ENCODE results near the gene RBP2. TPM values are rescaled to one million over a fixed set of nuclear protein-coding genes. Genes with fewer than 3 reads are reported as not detected.

Gene RBP2
- total RNA-seq, 1 donor from 2014 or later = not detected

- Histone ChIP-seq H3K36me3 (ENCODE audit: insufficient read depth, low read length) (no peaks in the 10 kb centered on the region), H4K20me1 (ENCODE audit: insufficient read depth, low read length) (no peaks in the 10 kb centered on the region), H3K79me2 (ENCODE audit: insufficient read depth, low read length) (no peaks in the 10 kb centered on the region), H3K4me1 (ENCODE audit: insufficient read depth, low read length) (no peaks in the 10 kb centered on the region), H3K9ac (ENCODE audit: low read length) (no peak overlapping the region), H3K27me3 (ENCODE audit: insufficient read depth, low read length) (no peaks in the 10 kb centered on the region), H3K4me3 (ENCODE audit: insufficient read depth, low read depth, low read length) (no peak overlapping the region), H2AFZ (ENCODE audit: low read depth, low read length) (no peak overlapping the region), H3K9me3 (ENCODE audit: insufficient read depth, low read depth, low read length) (no peaks in the 10 kb centered on the region), H3K4me2 (ENCODE audit: low read length) (no peak overlapping the region), H3K27ac (ENCODE audit: low read depth, low read length) (no peak overlapping the region)
- Mint-ChIP-seq H3K27ac (ENCODE audit: unreplicated experiment) (no peak overlapping the region), H3K4me3 (ENCODE audit: unreplicated experiment) (no peak overlapping the region), H3K36me3 (ENCODE audit: low read depth, unreplicated experiment) (no peaks in the 10 kb centered on the region), H3K4me1 (ENCODE audit: low read depth, unreplicated experiment) (peaks cover 4% of the 10 kb centered on the region), H3K27me3 (ENCODE audit: low read depth, unreplicated experiment) (peaks cover 4% of the 10 kb centered on the region), H3K9me3 (ENCODE audit: unreplicated experiment) (no peaks in the 10 kb centered on the region)
- TF ChIP-seq CTCF (IDR thresholded peaks at IDR 0.05; ENCODE audit: insufficient read depth, low read depth, low read length) (no peak), EZH2 (IDR thresholded peaks at IDR 0.05; ENCODE audit: insufficient read depth, low read length) (no peak)
- no peak for DNase-seq (ENCODE audit: low read depth)
- FAIRE-seq = no peak
Measured at GRCh38 chr3:139460529-139460928, 15.8 kb downstream of the RBP2 start.

- FAIRE-seq (no peak), DNase-seq (ENCODE audit: low read depth) (no peak)
- H3K4me2 ChIP-seq (ENCODE audit: low read length) = no peak overlapping the region
- H3K9me3 Mint-ChIP-seq (ENCODE audit: unreplicated experiment) = no peaks in the 10 kb centered on the region
- H4K20me1 ChIP-seq (ENCODE audit: insufficient read depth, low read length) = no peaks in the 10 kb centered on the region
- no peaks in the 10 kb centered on the region for H3K9me3 ChIP-seq (ENCODE audit: insufficient read depth, low read depth, low read length)
- no peaks in the 10 kb centered on the region for H3K4me1 ChIP-seq (ENCODE audit: insufficient read depth, low read length)
- no peak overlapping the region for H3K9ac ChIP-seq (ENCODE audit: low read length)
- TF ChIP-seq EZH2 (IDR thresholded peaks at IDR 0.05; ENCODE audit: insufficient read depth, low read length) = no peak
- TF ChIP-seq CTCF (IDR thresholded peaks at IDR 0.05; ENCODE audit: insufficient read depth, low read depth, low read length) = no peak
- H2AFZ ChIP-seq (ENCODE audit: low read depth, low read length) = no peak overlapping the region
- no peaks in the 10 kb centered on the region for H3K36me3 Mint-ChIP-seq (ENCODE audit: low read depth, unreplicated experiment)
- H3K4me3 Mint-ChIP-seq (ENCODE audit: unreplicated experiment) = no peak overlapping the region
- H3K27me3 Mint-ChIP-seq (ENCODE audit: low read depth, unreplicated experiment) = peaks cover 2% of the 10 kb centered on the region
- no peak overlapping the region for H3K4me3 ChIP-seq (ENCODE audit: insufficient read depth, low read depth, low read length)
- H3K4me1 Mint-ChIP-seq (ENCODE audit: low read depth, unreplicated experiment) = peaks cover 4% of the 10 kb centered on the region
- no peak overlapping the region for H3K27ac ChIP-seq (ENCODE audit: low read depth, low read length)
- H3K27ac Mint-ChIP-seq (ENCODE audit: unreplicated experiment) = no peak overlapping the region
- H3K79me2 ChIP-seq (ENCODE audit: insufficient read depth, low read length) = no peaks in the 10 kb centered on the region
- no peaks in the 10 kb centered on the region for H3K27me3 ChIP-seq (ENCODE audit: insufficient read depth, low read length)
- H3K36me3 ChIP-seq (ENCODE audit: insufficient read depth, low read length) = no peaks in the 10 kb centered on the region
Measured at GRCh38 chr3:139460076-139460475, 16.2 kb downstream of the RBP2 start.

GRCh38 chr3:139458348-139458747 is 18.0 kb downstream of the RBP2 start:
- Mint-ChIP-seq H3K27ac (ENCODE audit: unreplicated experiment) (no peak overlapping the region), H3K9me3 (ENCODE audit: unreplicated experiment) (no peaks in the 10 kb centered on the region), H3K27me3 (ENCODE audit: low read depth, unreplicated experiment) (no peaks in the 10 kb centered on the region), H3K36me3 (ENCODE audit: low read depth, unreplicated experiment) (no peaks in the 10 kb centered on the region), H3K4me1 (ENCODE audit: low read depth, unreplicated experiment) (peaks cover 4% of the 10 kb centered on the region), H3K4me3 (ENCODE audit: unreplicated experiment) (no peak overlapping the region)
- Histone ChIP-seq H3K4me1 (ENCODE audit: insufficient read depth, low read length) (no peaks in the 10 kb centered on the region), H3K27ac (ENCODE audit: low read depth, low read length) (no peak overlapping the region), H3K9me3 (ENCODE audit: insufficient read depth, low read depth, low read length) (no peaks in the 10 kb centered on the region), H3K9ac (ENCODE audit: low read length) (no peak overlapping the region), H4K20me1 (ENCODE audit: insufficient read depth, low read length) (no peaks in the 10 kb centered on the region), H3K79me2 (ENCODE audit: insufficient read depth, low read length) (no peaks in the 10 kb centered on the region), H3K27me3 (ENCODE audit: insufficient read depth, low read length) (no peaks in the 10 kb centered on the region), H2AFZ (ENCODE audit: low read depth, low read length) (no peak overlapping the region), H3K4me3 (ENCODE audit: insufficient read depth, low read depth, low read length) (no peak overlapping the region), H3K36me3 (ENCODE audit: insufficient read depth, low read length) (no peaks in the 10 kb centered on the region), H3K4me2 (ENCODE audit: low read length) (no peak overlapping the region)
- DNase-seq (ENCODE audit: low read depth) (no peak), FAIRE-seq (no peak)
- TF ChIP-seq EZH2 (IDR thresholded peaks at IDR 0.05; ENCODE audit: insufficient read depth, low read length) (no peak), CTCF (IDR thresholded peaks at IDR 0.05; ENCODE audit: insufficient read depth, low read depth, low read length) (no peak)
